HepG2 (cell line): ENCODE results near the gene TNPO3.

Experiments
- ZNF549 ChIP-seq: sonication (generic); formaldehyde crosslinking; IDR thresholded peaks from 2 replicates; pipeline ENCODE4 v1.5.0; 2020; ENCODE audit warnings: missing genetic modification reagents
- TF ChIP-seq, protein P1 (sequence below): sonication (generic); formaldehyde crosslinking; IDR thresholded peaks from 2 replicates; pipeline ENCODE4 v1.5.0; 2020; ENCODE audit warnings: mild to moderate bottlenecking, missing genetic modification reagents, moderate library complexity
- TF ChIP-seq, protein P2 (sequence below): sonication (generic); formaldehyde crosslinking; IDR thresholded peaks from 2 replicates; pipeline ENCODE4 v1.5.0; 2020; ENCODE audit warnings: missing genetic modification reagents
- TF ChIP-seq, protein P3 (sequence below): sonication (generic); formaldehyde crosslinking; conservative IDR thresholded peaks from 2 replicates; pipeline ENCODE4 v1.8.1; 2023; ENCODE audit warnings: missing genetic modification reagents

DNA sequence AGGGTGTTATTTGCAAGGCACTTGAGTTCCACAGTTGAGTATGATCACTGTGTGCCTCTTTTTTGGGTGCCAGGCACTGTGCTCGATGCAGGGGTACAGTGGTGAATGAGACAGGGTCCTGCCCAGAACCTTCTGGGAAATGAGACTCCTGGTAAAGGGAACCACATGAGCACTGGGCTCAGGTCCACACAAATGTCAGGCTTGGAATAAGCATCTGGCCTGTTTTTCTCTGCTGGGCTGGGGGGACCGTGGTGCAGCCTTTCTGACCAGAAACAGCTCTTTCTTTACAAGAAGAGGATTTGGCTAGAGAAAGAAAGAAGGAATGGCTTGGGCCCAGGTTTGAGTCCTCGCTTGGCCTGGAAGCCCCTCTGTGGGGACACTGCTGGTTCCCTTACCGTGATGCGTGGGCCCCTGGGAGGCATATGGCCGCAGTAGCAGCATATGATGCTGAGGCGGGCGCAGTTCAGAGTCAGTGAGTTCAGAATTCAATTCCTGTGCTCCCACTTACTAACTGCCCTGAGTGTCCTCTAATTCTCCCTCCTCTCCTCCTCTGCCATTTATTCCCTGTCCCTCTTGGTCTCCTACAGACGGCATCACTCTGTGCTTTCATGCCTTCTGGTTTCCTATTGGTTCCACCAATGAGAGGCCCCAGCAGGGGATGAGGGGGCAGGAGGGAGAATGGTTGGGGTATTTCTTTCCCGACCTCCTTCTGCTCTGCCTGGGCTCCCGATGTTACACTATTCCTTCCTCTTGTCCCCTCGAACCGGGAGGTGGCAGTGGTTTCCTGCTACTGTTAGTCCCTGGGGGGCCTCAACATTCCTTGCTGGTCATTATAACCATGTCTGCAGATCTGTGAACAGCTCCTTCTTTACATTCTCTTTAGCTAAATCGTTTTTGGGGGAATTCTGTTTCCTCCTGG is 134.8 kb downstream of the TNPO3 start:
- TF ChIP-seq, protein P1, sequence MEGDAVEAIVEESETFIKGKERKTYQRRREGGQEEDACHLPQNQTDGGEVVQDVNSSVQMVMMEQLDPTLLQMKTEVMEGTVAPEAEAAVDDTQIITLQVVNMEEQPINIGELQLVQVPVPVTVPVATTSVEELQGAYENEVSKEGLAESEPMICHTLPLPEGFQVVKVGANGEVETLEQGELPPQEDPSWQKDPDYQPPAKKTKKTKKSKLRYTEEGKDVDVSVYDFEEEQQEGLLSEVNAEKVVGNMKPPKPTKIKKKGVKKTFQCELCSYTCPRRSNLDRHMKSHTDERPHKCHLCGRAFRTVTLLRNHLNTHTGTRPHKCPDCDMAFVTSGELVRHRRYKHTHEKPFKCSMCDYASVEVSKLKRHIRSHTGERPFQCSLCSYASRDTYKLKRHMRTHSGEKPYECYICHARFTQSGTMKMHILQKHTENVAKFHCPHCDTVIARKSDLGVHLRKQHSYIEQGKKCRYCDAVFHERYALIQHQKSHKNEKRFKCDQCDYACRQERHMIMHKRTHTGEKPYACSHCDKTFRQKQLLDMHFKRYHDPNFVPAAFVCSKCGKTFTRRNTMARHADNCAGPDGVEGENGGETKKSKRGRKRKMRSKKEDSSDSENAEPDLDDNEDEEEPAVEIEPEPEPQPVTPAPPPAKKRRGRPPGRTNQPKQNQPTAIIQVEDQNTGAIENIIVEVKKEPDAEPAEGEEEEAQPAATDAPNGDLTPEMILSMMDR (CRISPR knock-in tag) = peak; percentile 48
- TF ChIP-seq ZNF549 (CRISPR knock-in tag) = no peak
- TF ChIP-seq, protein P2, sequence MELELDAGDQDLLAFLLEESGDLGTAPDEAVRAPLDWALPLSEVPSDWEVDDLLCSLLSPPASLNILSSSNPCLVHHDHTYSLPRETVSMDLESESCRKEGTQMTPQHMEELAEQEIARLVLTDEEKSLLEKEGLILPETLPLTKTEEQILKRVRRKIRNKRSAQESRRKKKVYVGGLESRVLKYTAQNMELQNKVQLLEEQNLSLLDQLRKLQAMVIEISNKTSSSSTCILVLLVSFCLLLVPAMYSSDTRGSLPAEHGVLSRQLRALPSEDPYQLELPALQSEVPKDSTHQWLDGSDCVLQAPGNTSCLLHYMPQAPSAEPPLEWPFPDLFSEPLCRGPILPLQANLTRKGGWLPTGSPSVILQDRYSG = no peak
- TF ChIP-seq, protein P3, sequence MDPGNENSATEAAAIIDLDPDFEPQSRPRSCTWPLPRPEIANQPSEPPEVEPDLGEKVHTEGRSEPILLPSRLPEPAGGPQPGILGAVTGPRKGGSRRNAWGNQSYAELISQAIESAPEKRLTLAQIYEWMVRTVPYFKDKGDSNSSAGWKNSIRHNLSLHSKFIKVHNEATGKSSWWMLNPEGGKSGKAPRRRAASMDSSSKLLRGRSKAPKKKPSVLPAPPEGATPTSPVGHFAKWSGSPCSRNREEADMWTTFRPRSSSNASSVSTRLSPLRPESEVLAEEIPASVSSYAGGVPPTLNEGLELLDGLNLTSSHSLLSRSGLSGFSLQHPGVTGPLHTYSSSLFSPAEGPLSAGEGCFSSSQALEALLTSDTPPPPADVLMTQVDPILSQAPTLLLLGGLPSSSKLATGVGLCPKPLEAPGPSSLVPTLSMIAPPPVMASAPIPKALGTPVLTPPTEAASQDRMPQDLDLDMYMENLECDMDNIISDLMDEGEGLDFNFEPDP (CRISPR knock-in tag) = no peak
